ENCODE measurements around the gene LIX1. TPM values are rescaled to one million over a fixed set of nuclear protein-coding genes. Genes with fewer than 3 reads are reported as not detected.
A peak's percentile ranks its signal among the peaks of the same experiment; 100 is the strongest.

LIX1 gene
- total RNA-seq, 3 donors from 2014 or later (not counting 1 experiment from before 2014, with no cell fraction given): not detected

DNA sequence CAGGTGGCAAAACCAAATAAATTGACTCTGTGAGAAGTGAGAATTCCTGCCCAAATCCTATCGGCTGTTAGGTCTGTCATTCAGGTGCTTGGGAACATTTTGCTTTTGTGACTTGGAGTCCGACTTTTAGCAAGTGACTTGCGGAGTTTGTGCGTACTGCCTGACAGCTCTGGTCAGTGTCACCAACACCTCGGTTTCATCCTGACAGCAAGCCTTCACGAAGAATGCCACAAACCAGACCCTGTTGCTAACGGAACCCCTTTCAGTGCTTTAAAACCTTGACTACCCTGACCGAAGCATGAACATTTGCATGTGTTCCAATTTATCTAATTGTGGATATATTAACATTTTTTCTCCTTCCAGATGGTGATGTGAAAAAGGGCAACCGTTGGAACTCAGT lies 26.5 kb downstream of the LIX1 start:
- Mint-ChIP-seq H3K27ac (no peak overlapping the region), H3K9me3 (no peaks in the 10 kb centered on the region), H3K4me1 (no peaks in the 10 kb centered on the region), H3K27me3 (ENCODE audit: low read depth in 2 of 2) (peaks cover 0 to 6% of the 10 kb centered on the region in 2 donors), H3K36me3 (no peaks in the 10 kb centered on the region), H3K4me3 (no peak overlapping the region)
- H3K27ac ChIP-seq (ENCODE audit: low read length): no peak overlapping the region
- ATAC-seq (no peak), DNase-seq (no peak)
- no peaks in the 10 kb centered on the region for H3K9me3 ChIP-seq (ENCODE audit: control insufficient read depth, insufficient read depth, low read length)
- H3K4me1 ChIP-seq (ENCODE audit: control insufficient read depth, insufficient read depth, low read length): no peaks in the 10 kb centered on the region
- no peaks in the 10 kb centered on the region for H3K36me3 ChIP-seq (ENCODE audit: control insufficient read depth, insufficient read depth, low read length)
- intact Hi-C loops (cut with micrococcal nuclease): no loop called here
- no peaks in the 10 kb centered on the region for H3K27me3 ChIP-seq (ENCODE audit: control insufficient read depth, insufficient read depth, low read length)
- no peak overlapping the region for H3K4me3 ChIP-seq (ENCODE audit: low read length)
- TF ChIP-seq, protein P1, sequence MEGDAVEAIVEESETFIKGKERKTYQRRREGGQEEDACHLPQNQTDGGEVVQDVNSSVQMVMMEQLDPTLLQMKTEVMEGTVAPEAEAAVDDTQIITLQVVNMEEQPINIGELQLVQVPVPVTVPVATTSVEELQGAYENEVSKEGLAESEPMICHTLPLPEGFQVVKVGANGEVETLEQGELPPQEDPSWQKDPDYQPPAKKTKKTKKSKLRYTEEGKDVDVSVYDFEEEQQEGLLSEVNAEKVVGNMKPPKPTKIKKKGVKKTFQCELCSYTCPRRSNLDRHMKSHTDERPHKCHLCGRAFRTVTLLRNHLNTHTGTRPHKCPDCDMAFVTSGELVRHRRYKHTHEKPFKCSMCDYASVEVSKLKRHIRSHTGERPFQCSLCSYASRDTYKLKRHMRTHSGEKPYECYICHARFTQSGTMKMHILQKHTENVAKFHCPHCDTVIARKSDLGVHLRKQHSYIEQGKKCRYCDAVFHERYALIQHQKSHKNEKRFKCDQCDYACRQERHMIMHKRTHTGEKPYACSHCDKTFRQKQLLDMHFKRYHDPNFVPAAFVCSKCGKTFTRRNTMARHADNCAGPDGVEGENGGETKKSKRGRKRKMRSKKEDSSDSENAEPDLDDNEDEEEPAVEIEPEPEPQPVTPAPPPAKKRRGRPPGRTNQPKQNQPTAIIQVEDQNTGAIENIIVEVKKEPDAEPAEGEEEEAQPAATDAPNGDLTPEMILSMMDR (IDR thresholded peaks at IDR 0.05): no peak
- WGBS (ENCODE audit: insufficient coverage): 89% methylated on average over 9 of the region's 9 CpGs

DNA sequence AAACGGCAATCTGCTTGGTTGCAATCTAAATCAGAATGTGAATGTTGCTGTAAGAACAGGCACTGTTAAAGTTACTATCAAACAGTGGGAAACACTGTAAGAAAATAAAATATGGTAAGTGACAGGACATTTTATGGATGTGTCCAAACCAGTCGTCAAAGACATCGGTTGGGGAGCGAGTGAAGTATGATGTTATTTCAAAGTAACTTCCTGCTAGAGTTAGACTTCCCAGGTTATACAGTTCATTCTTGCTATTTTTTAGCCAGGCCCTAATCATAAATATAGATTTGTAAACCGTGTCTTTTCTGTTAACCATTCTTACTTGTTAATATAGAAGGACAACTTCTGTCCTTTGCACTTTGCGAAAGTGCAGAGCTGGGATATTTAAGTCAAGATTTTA lies 30.2 kb downstream of the LIX1 start:
- no peaks in the 10 kb centered on the region for H3K9me3 Mint-ChIP-seq
- H3K27me3 Mint-ChIP-seq (ENCODE audit: low read depth in 2 of 2): peaks cover 5 to 13% of the 10 kb centered on the region in 2 donors

DNA sequence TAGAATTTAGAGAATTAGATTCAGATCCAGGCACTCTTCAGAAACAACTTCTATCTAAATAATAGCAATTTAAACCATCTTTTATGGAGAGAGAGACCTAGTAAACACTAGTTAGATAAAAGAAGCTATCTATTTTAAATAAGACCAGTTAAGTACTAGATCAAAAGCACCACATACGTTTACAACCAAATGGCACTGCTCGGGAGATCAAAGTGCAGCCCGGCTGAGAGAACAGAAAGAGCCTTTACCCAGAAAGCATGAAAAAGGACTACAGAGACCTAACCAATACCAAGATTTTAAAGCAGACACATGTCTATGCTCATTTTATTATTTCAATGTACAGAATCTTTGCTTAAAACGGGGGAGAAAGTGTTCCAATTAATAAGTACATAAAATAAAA lies 30.8 kb downstream of the LIX1 start:
- Histone ChIP-seq H3K4me1 (ENCODE audit: control insufficient read depth, insufficient read depth, low read length) (no peaks in the 10 kb centered on the region), H3K9me3 (ENCODE audit: control insufficient read depth, insufficient read depth, low read length) (no peaks in the 10 kb centered on the region), H3K27me3 (ENCODE audit: control insufficient read depth, insufficient read depth, low read length) (no peaks in the 10 kb centered on the region), H3K36me3 (ENCODE audit: control insufficient read depth, insufficient read depth, low read length) (no peaks in the 10 kb centered on the region), H3K27ac (ENCODE audit: low read length) (no peak overlapping the region), H3K4me3 (ENCODE audit: low read length) (no peak overlapping the region)
- DNase-seq (peak in 1 of 2 donors; percentile 22), ATAC-seq (no peak)
- H3K4me1 Mint-ChIP-seq: no peaks in the 10 kb centered on the region
- H3K27ac Mint-ChIP-seq: no peak overlapping the region
- intact Hi-C loops (cut with micrococcal nuclease): no loop called here
- TF ChIP-seq, protein P1 (IDR thresholded peaks at IDR 0.05): no peak
- H3K27me3 Mint-ChIP-seq (ENCODE audit: low read depth in 2 of 2): peaks cover 5 to 13% of the 10 kb centered on the region in 2 donors
- H3K36me3 Mint-ChIP-seq: no peaks in the 10 kb centered on the region
- WGBS (ENCODE audit: insufficient coverage): 16% methylated on average over 3 of the region's 4 CpGs
- no peaks in the 10 kb centered on the region for H3K9me3 Mint-ChIP-seq
- H3K4me3 Mint-ChIP-seq: no peak overlapping the region

More for the DNA sequence above, 30.2 kb downstream of the LIX1 start:
- H3K4me3 ChIP-seq (ENCODE audit: low read length): no peak overlapping the region
- H3K9me3 ChIP-seq (ENCODE audit: control insufficient read depth, insufficient read depth, low read length): no peaks in the 10 kb centered on the region
- no peak overlapping the region for H3K4me3 Mint-ChIP-seq
- H3K4me1 Mint-ChIP-seq: no peaks in the 10 kb centered on the region
- H3K36me3 ChIP-seq (ENCODE audit: control insufficient read depth, insufficient read depth, low read length): no peaks in the 10 kb centered on the region
- 88% methylated on average over 6 of the region's 6 CpGs for WGBS (ENCODE audit: insufficient coverage)
- no peaks in the 10 kb centered on the region for H3K36me3 Mint-ChIP-seq
- no peaks in the 10 kb centered on the region for H3K27me3 ChIP-seq (ENCODE audit: control insufficient read depth, insufficient read depth, low read length)
- DNase-seq: no peak
- no peaks in the 10 kb centered on the region for H3K4me1 ChIP-seq (ENCODE audit: control insufficient read depth, insufficient read depth, low read length)
- ATAC-seq: no peak
- no peak overlapping the region for H3K27ac ChIP-seq (ENCODE audit: low read length)
- TF ChIP-seq, protein P1 (IDR thresholded peaks at IDR 0.05): no peak
- intact Hi-C loops (cut with micrococcal nuclease): no loop called here
- H3K27ac Mint-ChIP-seq: no peak overlapping the region

DNA sequence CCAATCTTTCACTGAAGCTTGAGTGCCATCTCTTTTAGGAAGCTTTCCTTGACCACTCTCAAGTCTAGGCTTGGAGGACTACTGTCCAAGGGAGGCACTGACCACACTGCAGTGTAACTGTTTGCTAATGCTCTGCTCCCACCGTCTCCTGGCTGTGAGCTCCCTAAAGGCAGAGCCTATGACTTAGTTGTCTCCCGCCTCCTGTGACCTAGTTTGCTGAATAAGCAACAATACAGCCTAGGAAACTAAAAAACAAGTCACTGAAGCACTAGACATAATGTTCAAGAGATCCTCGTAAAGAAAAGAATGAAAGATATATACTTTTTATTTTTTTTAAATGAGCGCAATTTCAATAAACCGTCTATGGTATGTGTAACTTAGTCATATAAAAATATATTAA lies 31.4 kb downstream of the LIX1 start:
- no peaks in the 10 kb centered on the region for H3K36me3 ChIP-seq (ENCODE audit: control insufficient read depth, insufficient read depth, low read length)
- no peak for DNase-seq
- H3K27me3 ChIP-seq (ENCODE audit: control insufficient read depth, insufficient read depth, low read length): no peaks in the 10 kb centered on the region
- H3K4me3 ChIP-seq (ENCODE audit: low read length): no peak overlapping the region
- no peaks in the 10 kb centered on the region for H3K9me3 ChIP-seq (ENCODE audit: control insufficient read depth, insufficient read depth, low read length)
- no peak for ATAC-seq
- Mint-ChIP-seq H3K27ac (no peak overlapping the region), H3K27me3 (ENCODE audit: low read depth in 2 of 2) (peaks cover 5 to 19% of the 10 kb centered on the region in 2 donors), H3K4me3 (no peak overlapping the region), H3K9me3 (no peaks in the 10 kb centered on the region), H3K36me3 (no peaks in the 10 kb centered on the region), H3K4me1 (no peaks in the 10 kb centered on the region)
- H3K4me1 ChIP-seq (ENCODE audit: control insufficient read depth, insufficient read depth, low read length): no peaks in the 10 kb centered on the region
- TF ChIP-seq, protein P1 (IDR thresholded peaks at IDR 0.05): no peak
- H3K27ac ChIP-seq (ENCODE audit: low read length): no peak overlapping the region
- WGBS (ENCODE audit: insufficient coverage): 85% methylated on average over 2 of the region's 5 CpGs
- intact Hi-C loops (cut with micrococcal nuclease): no loop called here
